MG63 (cell line): ENCODE measurements around the gene TSSK3. TPM values are rescaled to one million over a fixed set of nuclear protein-coding genes. Genes with fewer than 3 reads are reported as not detected.
"Not testable (repeated sequence)": the region's sequence is repeated elsewhere in the genome, so short reads cannot be mapped to it uniquely, and the experiment has no call there.

ENCODE experiments used
- DNase-seq: peaks from one replicate; pipeline ENCODE4 v3.0.0-alpha.2; 2020
- H3K27me3 ChIP-seq: fragments of 250-450 bp; sonication (Bioruptor Pico); 2 replicates; pipeline ENCODE4 v1.5.1; 2020; ENCODE audit warnings: mild to moderate bottlenecking, moderate library complexity
- H3K36me3 ChIP-seq: fragments of 250-450 bp; sonication (Bioruptor Pico); 2 replicates; pipeline ENCODE4 v1.5.1; 2020; ENCODE audit warnings: mild to moderate bottlenecking, moderate library complexity
- H3K4me3 ChIP-seq: fragments of 250-450 bp; sonication (Bioruptor Pico); 2 replicates; pipeline ENCODE4 v1.5.1; 2020; ENCODE audit warnings: mild to moderate bottlenecking, moderate library complexity
- H3K9me3 ChIP-seq: fragments of 250-450 bp; sonication (Bioruptor Pico); 2 replicates; pipeline ENCODE4 v1.5.1; 2020; ENCODE audit warnings: mild to moderate bottlenecking, moderate library complexity
- total RNA-seq: library from RNA; depleted of rRNA; stranded (reverse); fragments of >200 nt; shearing (Covaris generic); gene quantifications from 2 replicates; pipeline ENCODE4 v1.2.3, GENCODE V29; 2014; ENCODE audit warnings: low replicate concordance

Gene TSSK3
- total RNA-seq, 1 experiment from 2014 or later = not detected

DNA sequence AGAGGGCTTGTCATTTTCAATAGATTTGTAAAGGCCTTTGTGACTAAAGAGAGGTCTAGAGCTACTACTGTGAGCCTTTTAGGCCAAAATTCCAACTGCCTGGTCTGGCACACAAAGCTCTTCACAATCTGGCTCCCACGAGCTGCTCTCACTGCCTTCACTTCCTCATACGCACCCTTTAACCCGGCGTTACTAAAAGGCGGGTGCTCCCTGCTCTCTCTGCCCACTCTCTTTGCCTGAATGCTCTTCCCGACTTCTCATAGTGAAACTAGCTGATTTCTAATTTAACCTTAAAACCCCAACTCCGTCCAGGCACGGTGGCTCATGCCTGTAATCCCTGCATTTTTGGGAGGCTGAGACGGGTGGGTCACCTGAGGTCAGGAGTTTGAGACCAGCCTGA lies 17.7 kb downstream of the TSSK3 start:
- no peak for DNase-seq
- Histone ChIP-seq H3K9me3 (no peaks in the 10 kb centered on the region), H3K36me3 (peaks cover 48% of the 10 kb centered on the region), H3K27me3 (no peaks in the 10 kb centered on the region), H3K4me3 (no peak overlapping the region)

DNA sequence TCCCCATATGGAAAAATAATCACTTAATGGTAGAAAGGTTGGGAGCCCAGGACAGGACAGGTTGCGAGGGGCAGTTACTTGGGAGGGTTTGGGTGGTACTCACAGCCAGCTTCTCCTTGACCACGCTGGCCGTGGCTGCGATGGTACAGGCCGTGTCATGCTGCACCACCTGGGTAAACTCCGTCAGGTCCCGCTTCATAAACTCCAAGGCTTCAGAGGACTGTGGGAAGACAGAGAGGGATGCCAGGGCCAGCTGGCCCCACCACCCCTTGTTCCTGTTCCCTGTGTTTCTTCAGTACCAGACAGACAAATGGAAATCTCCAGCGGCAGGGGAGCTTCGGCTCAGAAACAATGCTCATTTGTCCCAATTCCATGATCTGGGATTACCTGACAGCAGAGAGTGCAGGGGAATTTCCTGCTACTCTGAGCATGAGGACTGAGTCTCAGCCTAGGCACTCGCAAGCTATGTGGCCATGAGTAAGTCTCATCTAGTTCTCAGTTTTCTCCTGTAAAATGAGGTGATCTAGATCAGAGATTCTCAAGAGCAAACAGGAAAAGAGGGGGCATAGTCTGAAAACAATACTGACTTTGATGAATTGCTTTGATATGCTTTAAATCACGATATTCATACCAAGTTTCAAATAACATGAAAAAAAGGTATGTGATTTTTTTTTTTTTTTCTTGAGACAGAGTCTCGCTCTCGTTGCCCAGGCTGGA lies 24.5 kb downstream of the TSSK3 start:
- H3K36me3 ChIP-seq = peaks cover 57% of the 10 kb centered on the region

DNA sequence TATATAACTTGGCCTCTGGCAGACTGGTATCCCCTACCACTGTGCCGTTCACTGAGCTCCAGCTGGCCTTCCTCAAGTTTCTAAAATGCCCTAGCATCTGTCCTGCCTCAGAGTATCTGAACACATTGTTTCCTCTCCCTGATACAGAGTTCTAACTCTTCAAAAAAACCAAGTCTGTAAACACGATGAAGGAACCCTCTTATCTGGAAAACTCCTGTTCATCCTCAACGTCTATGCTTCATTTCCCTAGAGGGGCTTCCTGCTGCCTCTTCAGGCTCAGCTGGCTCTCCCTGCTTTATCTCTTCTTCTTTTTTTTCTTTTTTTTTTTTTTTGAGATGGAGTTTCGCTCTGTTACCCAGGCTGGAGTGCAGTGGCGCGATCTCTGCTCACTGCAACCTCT lies 26.3 kb downstream of the TSSK3 start:
- peaks cover 52% of the 10 kb centered on the region for H3K36me3 ChIP-seq
- no peaks in the 10 kb centered on the region for H3K9me3 ChIP-seq
- no peak overlapping the region for H3K4me3 ChIP-seq
- no peak for DNase-seq
- no peaks in the 10 kb centered on the region for H3K27me3 ChIP-seq

More for the DNA sequence above, 24.5 kb downstream of the TSSK3 start:
- Histone ChIP-seq H3K9me3 (no peaks in the 10 kb centered on the region), H3K4me3 (no peak overlapping the region), H3K27me3 (no peaks in the 10 kb centered on the region)
- DNase-seq = no peak

DNA sequence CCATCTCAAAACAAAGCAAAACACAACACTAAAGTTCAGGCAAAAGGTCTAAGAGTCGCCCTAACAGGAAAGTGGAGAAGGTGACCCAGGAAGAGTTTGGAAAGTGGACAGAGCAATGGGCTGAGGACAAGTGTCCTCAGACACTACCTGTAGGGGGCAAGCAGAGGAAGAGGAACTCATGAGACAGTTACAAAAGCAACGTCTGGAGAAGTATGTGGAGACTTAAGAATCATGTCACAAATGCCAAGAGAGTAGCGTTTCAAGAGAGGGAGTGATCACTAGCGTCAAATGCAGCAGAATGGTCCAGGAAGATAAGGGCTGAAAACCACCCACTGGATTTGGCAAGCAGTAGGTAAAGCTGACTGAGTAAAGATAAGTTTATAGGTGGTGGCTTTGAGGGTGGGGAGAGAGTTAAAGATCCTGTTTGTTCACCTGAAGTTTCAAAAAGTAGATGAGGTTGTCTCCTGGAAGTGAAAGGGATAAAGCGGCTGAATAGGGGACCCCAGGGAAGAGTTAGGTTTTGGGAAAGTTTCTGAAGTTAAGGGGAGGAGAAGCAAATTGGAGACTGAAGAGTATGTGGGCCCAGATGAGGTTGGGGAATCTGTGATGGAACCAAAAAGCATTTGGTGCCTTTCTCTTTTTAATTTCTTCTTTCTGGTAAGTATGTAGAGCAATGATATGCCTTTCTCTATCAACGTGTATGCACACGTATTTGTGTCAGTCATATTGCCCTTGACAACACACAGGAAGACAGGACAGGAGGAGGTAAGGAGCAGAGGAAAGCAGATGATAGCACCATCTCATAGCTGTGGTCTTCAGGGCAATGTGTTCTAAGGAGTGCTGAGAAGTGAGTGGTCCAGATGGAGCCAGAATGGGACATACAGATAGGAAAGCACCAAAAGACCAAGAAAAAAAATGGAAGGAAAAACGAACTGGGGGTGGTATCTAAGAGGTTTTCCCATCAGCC lies 28.8 kb downstream of the TSSK3 start:
- Histone ChIP-seq H3K4me3 (no peak overlapping the region), H3K36me3 (peaks cover 35% of the 10 kb centered on the region), H3K27me3 (no peaks in the 10 kb centered on the region), H3K9me3 (no peaks in the 10 kb centered on the region)
- no peak for DNase-seq

DNA sequence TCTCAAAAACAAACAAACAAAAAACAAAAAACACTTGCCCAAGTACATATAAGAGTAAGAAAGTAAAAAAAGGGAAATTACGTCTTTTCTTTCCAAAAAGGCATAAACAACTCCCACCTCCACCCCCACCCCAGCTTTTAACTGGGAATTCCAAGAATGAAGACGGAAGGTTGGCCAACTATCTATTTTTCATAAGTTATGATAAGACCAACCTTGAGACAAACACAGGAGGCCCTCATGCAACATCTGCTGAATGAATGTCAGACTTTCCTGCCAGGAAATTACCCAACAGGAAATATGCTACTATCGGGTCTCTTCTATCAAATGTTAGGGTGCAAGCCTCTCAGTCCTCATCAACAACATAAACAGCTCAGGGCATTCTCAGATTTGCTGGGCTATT lies 30.0 kb downstream of the TSSK3 start:
- DNase-seq = no peak
- H3K9me3 ChIP-seq = no peaks in the 10 kb centered on the region
- no peaks in the 10 kb centered on the region for H3K27me3 ChIP-seq
- peaks cover 30% of the 10 kb centered on the region for H3K36me3 ChIP-seq
- H3K4me3 ChIP-seq = no peak overlapping the region

DNA sequence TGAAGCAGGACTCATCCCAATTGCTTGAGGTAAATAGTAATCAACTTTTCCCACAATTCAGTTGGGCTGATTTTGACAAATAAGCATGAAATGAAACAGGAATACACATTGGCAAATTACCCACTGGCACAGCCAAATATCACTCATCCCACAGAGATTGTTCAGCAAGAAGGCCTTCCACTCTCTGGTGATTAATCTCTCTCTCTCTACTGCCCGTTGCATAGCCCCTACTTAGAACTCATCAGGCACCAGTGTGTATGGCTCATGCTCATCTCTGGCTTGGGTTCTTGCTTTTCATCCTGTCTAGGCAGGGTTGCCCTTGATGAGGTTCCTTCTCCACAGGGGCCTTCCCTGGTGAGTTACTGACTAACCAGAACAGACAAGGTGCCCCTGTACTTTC lies 30.8 kb downstream of the TSSK3 start:
- DNase-seq = peak; percentile 53
- no peaks in the 10 kb centered on the region for H3K27me3 ChIP-seq
- peaks cover 24% of the 10 kb centered on the region for H3K36me3 ChIP-seq
- H3K9me3 ChIP-seq = no peaks in the 10 kb centered on the region
- peak overlapping the region; percentile 84 for H3K4me3 ChIP-seq

DNA sequence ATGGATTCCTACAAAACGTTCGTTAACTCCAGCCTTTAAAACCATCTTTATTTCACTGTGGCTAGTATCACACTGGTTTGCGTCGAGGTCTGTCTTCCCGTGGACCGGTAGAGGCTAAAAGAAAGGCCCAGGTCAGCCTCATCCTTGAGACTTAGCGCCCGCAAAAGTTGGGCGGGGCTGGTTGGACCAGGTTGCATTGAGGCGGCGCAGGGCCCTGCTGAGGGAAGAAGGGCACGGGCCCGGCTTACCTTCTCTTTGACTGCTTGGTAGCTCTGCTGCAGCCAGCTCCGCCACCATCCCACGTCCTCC lies 31.4 kb downstream of the TSSK3 start:
- DNase-seq = peak; percentile 56
- peak overlapping the region; percentile 84 for H3K4me3 ChIP-seq
- peaks cover 21% of the 10 kb centered on the region for H3K36me3 ChIP-seq
- no peaks in the 10 kb centered on the region for H3K27me3 ChIP-seq
- H3K9me3 ChIP-seq = no peaks in the 10 kb centered on the region

DNA sequence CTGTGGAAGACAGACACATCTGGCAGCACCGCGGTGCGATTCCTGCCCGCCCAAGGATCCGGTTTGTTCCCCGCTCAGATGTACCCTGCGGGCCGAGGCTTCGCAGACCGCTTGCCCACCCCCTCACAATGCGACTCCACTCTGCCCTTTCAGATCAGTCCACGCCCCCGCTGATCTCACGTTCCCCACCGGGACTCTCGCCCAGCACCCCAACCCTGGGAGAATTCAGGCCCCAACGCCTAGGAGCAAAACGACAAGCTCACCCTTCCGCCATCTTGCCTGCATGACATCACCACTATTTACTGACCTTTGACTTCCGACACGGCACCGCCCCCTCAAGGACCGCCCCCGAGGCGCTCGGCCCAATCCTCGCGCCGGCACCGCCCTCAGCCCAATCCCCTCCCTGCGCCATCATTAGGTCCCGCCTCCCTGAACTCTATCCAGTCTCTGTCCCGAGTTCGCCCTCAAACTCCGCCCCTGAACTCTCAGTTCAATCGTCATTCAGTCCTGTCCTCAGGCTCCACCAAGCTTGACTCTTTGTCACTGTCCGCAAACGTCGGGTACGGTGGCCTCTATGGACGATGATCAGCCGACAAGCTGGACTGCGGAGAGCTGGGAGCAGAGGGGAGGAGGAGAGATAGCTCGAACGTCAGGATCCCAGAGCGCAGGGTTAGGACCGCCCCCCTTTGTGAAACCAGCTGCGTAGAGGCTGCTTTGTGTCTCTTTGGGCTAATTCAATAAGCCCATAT lies 32.0 kb downstream of the TSSK3 start, which contains the start of gene BSDC1:
TSS of gene BSDC1 (minus strand) at position 301 of the 749 bp plus-strand sequence. CDS start at position 274, 27 bp downstream.
- H3K36me3 ChIP-seq = peaks cover 20% of the 10 kb centered on the region
- H3K4me3 ChIP-seq = peak within 1 kb of the TSS; percentile 84
- H3K9me3 ChIP-seq = no peaks in the 10 kb centered on the region
- peak; percentile 94 for DNase-seq
- no peaks in the 10 kb centered on the region for H3K27me3 ChIP-seq

DNA sequence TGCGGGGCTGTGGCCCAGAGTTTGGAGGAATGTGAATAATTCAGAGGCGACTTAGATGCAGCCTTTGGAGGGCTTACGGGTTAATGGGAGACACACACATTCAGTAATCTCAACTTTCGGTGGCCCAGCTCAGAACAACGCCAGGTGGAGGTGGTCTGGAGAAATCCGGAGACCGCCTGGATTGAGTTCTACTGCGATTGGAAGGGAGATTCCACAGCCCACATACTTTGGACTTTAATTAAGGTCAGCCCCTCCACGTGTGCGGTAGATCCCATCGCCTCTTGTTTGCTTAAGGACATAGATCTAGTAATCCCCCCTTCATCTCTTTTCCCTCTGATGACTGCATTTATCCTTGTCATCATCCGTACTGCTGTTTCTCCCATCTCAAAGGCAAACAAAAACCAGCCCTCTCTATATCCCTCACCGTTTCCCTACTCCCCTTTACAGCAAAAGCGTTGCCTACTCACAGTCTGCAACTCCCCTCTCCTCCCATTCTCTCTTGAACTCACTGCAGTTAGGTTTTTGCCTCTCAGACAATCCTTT lies 32.6 kb downstream of the TSSK3 start:
- H3K36me3 ChIP-seq = peaks cover 16% of the 10 kb centered on the region
- no peaks in the 10 kb centered on the region for H3K9me3 ChIP-seq
- H3K27me3 ChIP-seq = no peaks in the 10 kb centered on the region
- no peak for DNase-seq
- H3K4me3 ChIP-seq = peak overlapping the region; percentile 84

DNA sequence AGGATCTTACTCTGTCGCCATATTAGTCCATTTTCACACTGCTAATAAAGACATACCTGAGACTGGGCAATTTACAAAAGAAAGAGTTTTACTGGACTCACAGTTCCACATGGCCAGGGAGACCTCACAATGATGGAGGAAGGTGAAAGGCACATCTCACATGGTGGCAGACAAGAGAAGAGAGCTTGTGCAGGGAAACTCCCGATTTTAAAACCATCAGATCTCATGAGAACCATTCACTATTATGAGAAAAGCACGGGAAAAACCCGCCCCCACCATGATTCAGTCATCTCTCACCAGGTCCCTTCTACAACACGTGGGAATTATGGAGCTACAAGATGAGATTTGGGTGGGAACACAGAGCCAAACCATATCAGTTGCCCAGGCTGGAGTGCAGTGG lies 34.2 kb downstream of the TSSK3 start:
- not testable (repeated sequence) for DNase-seq, H3K27me3 ChIP-seq, H3K36me3 ChIP-seq, H3K4me3 ChIP-seq, H3K9me3 ChIP-seq

DNA sequence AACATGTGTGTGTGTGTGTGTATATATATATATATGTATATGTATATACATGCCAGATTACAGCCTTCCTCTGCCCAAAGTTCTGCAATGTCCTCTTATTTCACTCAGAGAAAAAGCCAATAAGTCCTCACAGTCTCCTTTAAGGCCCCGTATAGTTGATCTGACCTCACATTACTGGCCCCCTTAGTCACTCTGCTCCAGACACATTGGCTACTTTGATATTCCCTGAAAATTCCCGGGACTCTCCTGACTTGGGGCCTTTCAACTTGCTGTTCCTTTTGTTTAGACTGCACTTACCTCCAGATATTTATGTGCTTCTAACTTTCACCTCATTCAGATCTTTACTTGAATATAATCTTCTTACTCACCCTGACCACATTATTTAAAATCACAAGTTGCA lies 36.1 kb downstream of the TSSK3 start:
- no peaks in the 10 kb centered on the region; the same call in 1 of the 2 replicates for H3K36me3 ChIP-seq
- no peaks in the 10 kb centered on the region for H3K9me3 ChIP-seq
- DNase-seq = no peak
- no peak overlapping the region for H3K4me3 ChIP-seq
- H3K27me3 ChIP-seq = no peaks in the 10 kb centered on the region

DNA sequence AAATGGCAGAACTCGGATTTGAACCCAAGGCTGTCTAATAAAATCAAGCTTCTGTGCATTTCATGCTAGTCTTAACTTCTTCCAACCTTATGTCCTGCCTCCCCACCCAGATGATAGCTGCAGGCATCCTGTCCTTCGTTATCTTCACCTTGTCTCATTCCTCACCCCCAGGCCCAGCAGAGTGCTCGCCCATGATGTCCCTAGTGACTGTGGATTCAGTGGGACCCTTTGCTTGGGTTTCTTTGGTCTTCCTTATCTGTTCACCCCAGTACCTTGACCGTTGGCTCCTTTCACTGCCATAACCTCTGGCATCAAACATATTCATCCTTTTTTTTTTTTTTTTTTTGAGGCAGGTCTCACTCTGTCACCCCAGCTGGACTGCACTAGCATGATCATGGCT lies 37.5 kb downstream of the TSSK3 start:
- DNase-seq = no peak
- Histone ChIP-seq H3K9me3 (no peaks in the 10 kb centered on the region), H3K36me3 (no peaks in the 10 kb centered on the region), H3K4me3 (no peak overlapping the region), H3K27me3 (no peaks in the 10 kb centered on the region)

DNA sequence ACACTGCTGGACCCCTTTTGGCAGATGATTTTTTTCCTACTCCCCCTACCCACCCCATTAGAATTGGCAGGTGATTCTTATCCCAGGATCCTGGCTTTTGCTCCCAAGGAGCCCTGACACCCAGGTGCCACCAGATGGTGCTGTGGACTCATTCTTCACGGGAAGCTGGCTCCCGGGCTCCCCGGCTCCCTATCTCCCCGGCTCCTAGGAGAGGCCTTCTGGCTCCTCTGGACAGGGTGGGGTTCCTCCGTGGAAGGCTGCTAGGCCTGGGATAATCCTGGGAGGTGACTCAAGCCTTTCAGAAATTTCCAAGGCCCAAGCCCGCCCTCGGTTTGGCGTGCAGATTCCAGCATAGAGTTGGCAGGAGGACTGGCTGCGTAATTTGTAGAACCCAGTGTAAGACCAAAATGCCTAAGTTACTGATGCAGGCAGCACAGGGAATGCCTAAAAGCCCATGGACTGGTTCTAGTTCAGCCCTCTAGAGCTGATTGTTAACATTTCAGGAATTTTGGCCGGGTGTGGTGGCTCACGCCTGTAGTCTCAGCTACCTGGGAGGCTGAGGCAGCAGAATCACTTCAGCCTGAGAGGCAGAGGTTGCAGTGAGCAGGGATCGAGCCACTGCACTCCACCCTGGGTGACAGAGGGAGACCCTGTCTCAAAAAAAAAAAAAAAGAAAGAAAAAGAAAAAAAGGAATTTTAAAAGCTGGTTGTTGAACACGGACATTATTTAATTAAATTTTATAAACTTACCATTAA lies 38.7 kb downstream of the TSSK3 start:
- DNase-seq = peak; percentile 94
- Histone ChIP-seq H3K36me3 (no peaks in the 10 kb centered on the region), H3K9me3 (no peaks in the 10 kb centered on the region), H3K4me3 (no peak overlapping the region), H3K27me3 (no peaks in the 10 kb centered on the region)

DNA sequence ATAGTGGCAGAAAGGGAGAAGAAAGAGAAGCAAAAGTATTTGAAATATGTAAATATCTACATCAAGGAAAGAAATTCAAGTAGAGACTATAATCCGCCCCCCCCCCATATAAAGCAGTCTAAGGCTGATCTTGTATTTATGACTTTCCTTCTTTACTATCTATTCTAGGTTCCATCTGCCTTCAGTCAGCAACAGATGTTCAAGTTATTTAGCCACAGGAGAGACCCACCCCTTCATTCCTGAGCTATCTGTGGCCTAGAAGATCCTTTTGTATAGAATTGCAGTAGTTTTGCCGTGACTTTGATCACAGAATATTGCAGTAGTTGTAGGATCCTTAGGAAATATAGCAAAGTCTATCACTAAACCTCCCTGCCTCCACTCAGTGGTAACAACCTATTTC lies 42.6 kb downstream of the TSSK3 start:
- no peak overlapping the region for H3K4me3 ChIP-seq
- no peaks in the 10 kb centered on the region for H3K27me3 ChIP-seq
- DNase-seq = no peak
- H3K9me3 ChIP-seq = no peaks in the 10 kb centered on the region
- H3K36me3 ChIP-seq = no peaks in the 10 kb centered on the region

DNA sequence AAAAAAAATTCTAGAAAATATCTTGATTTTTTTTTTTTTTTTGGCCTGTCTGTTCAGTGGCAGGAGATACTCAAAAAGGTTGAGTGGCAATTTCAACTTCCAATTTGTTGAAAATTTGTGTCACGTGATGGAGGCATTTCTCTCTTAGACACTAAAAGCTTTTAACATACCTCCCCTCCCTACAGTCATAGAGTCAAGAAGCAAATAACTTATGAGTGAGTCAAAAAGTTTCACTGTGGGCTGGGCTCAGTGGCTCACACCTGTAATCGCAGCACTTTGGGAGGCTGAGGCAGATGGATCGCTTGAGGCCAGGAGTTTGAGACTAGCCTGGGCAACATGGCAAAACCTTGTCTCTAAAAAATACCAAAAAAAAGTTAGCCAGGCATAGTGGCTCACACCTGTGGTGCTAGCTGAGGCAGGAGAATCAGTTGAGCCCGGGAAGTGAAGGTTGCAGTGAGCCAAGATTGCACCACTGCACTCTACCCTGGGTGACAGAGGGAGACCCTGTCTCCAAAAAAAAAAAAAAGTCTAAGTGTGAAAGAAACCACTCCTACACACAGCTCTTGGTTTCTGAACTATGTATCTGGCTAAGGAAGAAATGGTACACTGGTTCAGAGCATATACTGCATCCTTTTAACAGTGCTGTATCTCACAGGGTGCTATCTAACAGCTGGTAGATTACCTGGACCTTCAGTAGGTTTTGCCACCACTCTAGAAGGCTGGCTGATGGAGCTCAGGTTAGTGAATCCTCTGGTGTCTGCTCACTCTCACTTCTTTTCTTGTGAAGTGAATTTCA lies 43.5 kb downstream of the TSSK3 start:
- no peak for DNase-seq
- Histone ChIP-seq H3K27me3 (no peaks in the 10 kb centered on the region), H3K9me3 (no peaks in the 10 kb centered on the region), H3K4me3 (no peak overlapping the region), H3K36me3 (no peaks in the 10 kb centered on the region)
